GM21737 (cell line): ENCODE data around the gene RNF187.

Experiments
- ATAC-seq: cut with Tn5 transposase; IDR thresholded peaks from one replicate; pipeline ENCODE4 v1.9.1; 2021; ENCODE audit warnings: mild to moderate bottlenecking, moderate library complexity; ENCODE audit not compliant: unreplicated experiment

RNF187 gene

DNA sequence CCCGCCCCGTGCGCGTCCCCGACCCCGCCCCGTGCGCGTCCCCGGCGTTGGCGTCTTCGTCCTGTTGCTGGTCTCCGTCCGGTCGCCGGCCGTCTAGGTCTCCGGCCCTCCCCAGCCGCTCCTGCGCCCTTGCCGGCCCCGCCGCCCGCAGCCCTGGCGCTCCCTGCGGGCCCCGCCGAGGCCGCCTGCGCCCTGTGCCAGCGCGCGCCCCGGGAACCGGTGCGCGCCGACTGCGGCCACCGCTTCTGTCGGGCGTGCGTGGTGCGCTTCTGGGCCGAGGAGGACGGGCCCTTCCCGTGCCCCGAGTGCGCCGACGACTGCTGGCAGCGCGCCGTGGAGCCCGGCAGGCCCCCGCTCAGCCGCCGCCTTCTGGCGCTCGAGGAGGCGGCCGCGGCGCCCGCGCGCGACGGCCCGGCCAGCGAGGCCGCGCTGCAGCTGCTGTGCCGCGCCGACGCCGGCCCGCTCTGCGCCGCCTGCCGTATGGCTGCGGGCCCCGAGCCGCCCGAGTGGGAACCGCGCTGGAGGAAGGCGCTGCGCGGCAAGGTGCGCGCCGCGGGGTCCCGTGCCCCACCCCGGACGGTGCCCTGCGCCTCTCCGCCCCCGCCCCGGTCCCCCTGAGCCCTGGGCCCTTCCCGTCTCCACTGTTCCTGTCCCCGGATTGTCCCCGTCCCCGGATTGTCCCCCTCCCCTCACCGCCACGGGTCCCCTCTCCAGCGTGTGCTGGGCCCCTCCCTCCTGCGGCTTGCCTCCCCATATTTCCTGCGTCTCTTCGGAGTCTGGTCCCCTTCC is at the start of gene RNF187:
RNF187 (plus strand) TSS at position 47 of the 789 bp plus-strand sequence.
- peak; percentile 79 for ATAC-seq

DNA sequence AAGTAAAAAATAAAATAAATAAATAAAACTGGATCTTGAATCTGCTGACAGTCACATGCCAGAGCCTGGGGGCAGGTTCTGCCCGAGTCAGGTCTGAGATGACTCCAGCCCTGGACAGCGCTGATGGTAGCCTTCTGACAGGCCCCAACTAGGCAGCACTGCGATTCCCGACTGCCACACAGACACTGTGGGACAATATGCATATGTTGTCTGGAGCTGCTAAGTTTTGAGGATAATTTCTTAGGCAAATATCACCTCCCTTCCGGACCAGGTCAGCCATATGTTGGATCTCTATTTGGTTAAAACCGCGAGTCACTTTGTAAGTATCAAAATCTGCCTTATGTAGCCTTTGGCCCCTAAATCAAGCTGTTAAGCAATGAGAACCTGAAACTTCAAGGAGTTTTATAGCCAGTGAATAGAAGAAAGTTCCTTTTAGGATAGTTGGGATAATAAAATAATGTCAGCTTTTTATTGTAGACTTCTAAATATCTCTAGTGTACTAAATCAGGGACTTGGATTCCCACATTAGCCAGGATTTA is 49.7 kb upstream of the RNF187 start:
- ATAC-seq: no peak

DNA sequence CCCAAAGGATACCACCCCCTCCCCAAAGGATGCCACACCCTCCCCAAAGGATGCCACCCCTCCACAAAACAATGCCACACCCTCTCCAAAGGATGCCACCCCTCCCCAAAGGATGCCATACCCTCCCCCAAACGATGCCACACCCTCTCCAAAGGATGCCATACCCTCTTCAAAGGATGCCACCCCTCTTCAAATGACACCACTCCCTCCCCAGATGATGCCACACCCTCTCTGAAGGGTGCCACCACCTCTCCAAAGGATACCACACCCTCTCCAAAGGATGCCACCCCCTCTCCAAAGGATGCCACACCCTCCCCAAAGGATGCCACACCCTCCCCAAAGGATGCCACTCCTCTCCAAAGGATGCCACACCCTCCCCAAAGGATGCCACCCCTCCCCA is 48.9 kb upstream of the RNF187 start:
- no peak for ATAC-seq

DNA sequence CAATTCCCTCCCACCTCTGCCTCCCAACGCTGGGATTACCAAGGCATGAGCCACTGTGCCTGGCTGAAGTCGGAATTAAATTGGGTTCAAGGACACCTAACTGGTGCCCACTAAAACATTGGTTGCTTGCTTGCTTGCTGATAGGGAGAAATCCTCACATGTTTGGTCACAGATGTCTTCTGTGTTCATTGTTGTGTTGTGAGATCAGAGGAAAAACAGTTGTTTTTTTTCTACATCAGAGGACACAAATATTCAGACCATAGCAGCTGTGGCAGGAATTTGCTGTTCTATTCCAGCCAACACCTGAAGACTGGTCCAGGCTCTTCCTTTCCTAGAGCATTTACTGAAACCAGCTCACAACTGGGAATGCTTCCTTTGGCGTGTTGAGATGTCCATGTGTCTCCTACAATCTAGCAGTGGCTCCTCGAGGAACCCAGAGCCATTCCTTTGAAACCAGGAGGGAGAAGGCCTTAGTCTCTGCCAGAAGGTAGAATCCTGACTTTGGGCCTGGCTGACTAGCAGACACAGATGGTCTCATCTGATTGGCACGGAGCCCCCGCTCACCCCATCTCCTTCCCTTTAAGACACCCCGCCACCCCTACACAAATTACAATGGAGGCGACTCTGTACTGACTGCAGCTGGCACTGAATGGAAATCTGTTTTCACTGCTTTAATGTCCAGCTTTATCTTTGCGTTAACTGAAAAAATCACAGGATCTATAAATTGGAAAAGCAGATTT is 46.3 kb upstream of the RNF187 start:
- ATAC-seq: no peak

DNA sequence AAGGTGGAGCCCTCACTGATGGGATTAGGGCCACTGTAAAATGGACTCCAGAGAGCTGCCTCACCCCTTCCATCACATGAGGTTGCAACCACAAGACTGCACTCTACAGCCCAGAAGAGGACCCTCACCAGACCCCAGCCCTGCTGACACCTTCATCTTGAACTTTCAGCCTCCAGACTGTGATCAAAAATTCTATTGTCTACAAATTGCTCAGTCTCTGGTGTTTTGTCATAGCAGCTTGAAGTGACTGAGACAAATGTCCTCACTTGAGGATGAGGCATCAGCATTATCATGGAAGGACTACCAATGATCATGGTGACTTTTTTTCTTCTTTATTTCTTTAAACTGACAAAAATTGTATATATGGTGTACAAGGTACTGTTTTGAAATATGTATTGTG is 43.8 kb upstream of the RNF187 start:
- no peak for ATAC-seq

DNA sequence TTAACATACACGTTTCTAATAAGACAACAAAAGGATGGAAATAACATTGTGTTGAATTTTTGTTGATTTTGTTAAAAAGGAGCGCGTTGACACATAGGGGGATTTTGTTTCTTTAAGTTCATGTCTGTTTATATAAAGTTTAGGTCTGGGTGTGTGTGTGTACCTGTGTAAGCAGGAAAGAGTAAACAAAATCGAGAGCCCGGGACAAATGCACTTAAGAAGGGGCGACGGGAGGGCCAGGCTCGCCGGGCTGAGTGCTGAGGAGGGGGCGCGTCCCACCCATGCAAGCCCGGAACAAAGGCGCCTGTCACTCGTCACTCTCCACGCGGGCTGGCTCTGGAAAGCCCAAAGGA is 41.7 kb upstream of the RNF187 start:
- ATAC-seq: no peak

DNA sequence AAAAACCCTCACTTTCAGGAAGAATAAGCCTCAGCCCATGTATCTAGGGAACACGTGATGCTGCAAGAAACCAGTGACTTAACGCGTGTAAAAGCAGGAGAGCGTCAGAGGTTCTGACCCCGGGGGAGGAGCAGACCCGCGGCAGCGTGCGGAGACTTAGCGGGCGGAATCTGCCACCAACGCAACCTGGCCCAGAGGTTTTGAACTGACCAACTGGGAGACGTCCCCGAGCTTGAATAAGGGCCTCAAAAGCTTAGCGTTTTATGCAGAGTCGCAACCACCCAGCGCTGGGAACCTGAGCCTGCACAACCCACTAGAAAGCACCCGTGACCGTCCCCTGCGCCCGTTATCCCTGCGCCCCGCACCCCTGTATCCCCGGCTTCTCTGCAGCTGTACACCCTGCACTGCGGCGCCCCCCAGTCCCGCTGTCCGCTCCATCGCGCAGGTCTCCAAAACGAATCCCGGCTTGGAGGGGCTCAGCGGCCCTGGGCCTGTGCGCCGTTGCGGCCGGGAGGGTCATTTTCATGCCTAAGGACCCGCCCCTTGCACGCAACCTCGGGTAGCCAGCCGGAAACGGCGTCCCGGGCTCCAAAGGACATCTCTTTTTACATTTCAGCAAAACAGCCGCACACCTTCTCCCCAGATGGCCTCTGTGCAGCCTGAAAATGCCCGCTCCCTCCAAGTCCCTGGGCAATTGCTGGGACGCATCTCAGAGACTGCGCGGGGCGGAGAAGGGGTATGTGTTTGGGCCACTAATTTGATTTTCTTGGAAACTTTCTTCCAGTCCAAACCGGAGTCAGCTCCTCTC is 41.1 kb upstream of the RNF187 start:
- ATAC-seq: no peak

DNA sequence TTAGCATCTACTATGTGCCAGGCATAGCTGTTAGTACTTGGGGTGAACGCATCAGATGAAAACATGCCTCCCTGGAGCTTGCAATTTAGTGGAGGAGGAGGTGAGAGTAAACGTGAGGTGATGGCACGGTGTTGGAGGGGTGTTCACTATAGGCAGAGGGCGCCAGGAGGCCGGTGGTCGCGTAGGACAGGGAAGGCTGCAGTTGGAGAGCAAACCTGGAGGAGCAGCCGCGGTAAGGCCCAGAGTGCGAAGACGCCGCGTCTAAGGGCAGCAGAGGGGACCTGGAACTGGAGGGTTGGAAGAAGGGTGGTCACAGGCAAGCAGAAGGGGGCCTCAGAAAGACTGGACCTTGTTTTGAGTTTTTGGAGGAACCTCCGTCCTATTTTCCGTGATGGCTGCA is 40.3 kb upstream of the RNF187 start:
- ATAC-seq: no peak

DNA sequence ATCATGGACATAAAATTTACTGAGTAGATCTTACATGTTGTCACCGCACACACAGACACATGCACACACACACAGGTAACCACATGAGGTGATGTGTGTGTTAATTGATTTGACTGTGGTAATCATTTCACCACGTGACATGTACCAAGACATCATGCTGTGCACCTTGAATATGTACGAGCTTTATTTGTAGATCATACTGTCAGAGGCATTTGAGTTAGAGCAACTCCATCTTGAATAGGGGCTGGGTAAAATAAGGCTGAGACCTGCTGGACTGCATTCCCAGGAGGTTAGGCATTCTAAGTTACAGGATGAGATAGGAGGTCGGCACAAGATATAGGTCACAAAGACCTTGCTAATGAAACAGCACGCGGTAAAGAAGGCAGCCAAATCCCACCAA is 38.8 kb upstream of the RNF187 start:
- ATAC-seq: no peak

DNA sequence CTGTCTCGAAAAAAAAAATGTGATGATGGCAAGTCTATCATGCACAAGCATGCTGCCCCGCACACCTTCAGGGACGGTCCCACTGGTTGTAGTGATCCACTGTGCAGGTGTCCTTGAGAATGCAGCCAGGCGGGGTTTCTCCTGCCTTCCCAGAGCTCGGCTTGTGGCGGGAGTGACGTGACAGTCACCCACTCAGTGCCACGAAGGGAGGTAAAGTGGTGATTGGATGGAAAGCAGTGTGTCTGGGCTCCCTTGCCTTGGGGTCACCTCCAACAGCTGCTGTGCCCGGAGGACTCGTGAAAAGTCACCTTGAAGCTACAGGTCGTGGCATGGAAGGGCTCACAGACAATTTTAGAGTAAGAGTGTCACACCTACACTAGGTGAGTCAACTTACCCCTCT is 37.0 kb upstream of the RNF187 start:
- ATAC-seq: no peak

DNA sequence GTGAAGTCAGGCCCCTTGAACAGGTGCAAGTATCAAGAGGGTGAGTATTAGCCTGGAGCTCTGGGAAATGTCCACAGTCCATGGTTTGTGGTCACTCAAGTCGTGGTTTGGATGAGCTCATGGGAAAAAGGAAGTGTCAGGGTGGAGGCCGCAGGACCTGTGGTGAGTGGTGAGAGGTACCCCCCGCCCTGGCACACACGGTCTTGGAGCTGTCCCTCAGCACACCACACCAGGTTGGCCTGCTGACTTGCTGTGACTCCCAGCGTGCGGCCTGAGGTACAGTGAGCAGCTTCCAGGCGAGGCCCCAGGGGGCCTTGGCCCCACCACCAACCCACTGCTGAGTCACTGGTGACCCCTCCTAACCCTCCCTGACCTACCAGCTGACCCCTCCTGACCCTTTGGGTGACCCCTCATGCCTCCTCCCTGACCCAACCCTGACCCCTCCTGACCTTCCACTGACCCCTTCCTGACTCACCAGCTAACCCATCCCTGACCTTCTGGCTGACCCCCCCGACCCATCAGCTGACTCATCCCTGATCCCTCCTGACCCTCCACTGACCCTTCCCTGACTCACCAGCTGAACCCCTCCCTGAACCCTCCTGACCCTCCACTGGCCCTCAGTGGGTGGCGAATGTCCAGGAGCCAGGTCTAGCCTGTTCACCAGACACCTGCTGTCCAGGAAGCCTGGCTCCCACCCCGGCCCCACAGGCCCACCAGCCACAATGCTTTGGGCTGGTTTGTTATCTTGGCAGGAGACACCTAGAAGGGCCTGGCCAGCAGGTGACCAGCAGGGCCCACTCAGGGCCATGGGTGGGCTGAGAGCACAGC is 34.8 kb upstream of the RNF187 start:
- ATAC-seq: no peak

DNA sequence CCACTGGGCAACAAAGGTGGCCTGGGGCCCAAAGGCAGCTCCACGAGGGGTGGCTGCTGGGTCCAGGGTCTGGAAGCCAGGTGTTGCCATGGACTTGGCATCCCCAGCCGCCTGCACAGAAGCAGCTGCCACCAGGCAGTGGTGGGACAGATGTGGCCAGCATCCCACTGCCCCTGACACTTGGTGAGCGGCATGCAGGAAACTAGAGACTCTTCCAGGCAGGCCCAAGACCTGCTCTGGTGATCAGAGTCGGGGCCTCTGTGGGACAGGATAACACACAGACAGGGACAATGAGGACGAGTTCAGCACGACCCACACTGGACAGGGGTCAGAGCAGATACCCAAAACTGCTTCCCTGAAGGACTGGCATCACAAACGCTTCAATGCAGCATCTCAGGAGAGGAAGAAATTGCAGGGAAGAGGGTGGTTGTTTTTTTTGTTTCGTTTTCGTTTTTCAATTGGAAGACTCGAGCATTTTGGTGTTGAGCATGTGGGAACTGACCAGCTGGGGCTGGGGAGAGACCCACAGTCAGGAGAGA is 34.1 kb upstream of the RNF187 start:
- ATAC-seq: no peak

DNA sequence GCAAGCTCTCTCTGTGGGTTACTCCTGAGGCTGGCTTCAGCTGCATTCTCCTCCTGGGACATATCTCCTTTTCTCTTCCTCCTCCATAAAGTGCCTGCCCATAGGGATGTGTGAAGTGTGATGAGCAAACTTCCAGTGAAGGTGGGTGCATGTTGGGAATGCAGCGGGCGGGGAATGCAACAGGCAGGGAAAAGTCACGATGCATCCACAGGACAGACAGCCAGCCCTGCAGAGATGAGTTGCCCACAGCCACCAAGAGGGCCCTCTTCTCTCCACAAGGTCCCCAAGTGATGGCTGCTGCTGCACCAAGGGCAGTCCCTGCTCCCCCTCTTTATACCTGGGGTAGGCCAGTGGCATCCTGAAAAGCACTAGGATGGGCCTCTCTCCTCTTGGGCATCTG is 33.6 kb upstream of the RNF187 start:
- no peak for ATAC-seq

DNA sequence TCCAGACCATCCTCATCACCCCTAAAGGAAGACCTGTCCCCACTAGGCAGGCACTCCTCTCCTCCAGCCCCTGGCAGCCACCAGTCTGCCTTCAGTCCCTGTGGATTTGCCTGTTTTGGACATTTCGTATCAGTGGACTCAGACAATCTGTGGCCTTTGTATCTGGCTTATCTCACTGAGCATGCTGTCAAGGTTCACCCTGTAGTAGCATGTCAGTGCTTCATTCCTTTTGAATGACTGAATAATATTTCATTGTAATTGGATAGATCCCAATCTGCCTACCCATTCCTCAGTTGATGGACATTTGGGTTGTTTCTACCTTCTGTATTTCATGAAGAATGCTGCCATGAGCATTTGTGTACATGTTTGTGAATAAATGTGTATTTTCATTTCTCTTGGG is 32.9 kb upstream of the RNF187 start:
- no peak for ATAC-seq

DNA sequence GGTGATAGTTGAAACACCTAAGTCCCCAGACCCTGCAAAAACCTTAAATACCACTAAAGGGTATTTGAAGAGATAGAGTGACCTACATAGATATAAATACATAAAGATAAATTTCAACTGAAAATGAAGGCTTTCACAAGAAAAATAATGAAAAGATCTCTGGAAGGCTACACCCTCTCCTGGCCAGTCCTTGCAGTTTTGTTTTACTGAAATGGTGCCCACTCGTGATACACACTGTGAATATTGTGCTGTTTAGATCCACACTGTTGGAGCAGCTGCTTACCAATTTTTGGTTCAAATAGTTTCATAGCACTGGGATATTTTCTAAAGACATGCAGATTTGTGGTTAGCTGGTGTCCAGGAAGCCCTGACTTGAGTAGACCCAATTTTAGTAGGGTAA is 31.5 kb upstream of the RNF187 start:
- no peak for ATAC-seq

DNA sequence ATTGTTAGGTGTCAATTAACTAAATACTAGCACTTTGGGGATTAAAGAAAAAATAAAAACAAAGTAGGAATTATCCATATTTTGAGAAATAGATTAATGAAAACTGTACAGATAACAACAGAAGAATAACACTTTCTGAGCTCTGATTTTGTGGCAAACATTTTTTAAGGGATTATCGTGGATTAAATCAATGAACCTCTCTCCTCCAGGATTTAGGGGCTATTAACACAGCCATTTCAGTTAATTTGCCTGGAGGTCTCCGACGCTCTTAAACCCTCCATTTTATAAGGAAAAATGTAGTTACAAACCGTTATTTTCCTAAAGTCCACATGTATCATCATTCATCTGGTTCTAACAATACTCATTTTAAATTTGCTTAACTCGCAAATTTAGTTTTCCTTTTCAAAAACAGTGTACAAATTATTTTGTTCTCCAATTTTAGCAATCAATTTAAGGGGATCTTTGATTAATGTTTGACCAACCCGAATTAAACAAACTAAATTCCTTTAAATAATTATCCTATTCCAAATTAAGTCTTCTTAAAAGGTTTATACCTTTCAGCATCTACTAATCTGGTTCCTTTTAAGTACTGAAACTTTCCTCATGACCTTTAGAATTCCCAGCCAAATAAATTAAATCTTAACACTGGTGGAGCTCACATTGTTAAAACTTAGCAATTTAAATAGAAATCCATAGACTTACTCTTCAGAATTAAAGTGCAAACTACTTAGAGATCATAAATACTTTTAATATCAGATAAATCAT is 30.7 kb upstream of the RNF187 start:
- no peak for ATAC-seq

DNA sequence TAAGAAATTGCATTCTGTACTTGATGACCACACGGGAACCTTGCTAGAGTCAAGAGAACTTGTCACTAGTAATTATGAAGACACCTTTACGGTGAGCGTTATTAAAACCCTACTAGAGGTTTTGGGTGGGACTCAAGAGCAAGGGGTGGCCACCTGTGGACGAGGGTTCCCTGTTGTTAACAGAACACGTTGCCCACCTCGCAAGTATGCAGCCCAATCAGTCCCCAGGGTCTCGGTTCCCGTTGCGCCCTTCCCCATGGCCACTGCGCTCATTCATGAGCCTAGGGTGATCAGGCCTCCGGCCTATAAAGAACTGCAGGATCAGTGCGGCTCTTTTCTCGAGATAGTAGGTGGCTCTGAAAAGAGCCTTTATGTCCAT is 30.2 kb upstream of the RNF187 start:
- peak; percentile 15 for ATAC-seq

DNA sequence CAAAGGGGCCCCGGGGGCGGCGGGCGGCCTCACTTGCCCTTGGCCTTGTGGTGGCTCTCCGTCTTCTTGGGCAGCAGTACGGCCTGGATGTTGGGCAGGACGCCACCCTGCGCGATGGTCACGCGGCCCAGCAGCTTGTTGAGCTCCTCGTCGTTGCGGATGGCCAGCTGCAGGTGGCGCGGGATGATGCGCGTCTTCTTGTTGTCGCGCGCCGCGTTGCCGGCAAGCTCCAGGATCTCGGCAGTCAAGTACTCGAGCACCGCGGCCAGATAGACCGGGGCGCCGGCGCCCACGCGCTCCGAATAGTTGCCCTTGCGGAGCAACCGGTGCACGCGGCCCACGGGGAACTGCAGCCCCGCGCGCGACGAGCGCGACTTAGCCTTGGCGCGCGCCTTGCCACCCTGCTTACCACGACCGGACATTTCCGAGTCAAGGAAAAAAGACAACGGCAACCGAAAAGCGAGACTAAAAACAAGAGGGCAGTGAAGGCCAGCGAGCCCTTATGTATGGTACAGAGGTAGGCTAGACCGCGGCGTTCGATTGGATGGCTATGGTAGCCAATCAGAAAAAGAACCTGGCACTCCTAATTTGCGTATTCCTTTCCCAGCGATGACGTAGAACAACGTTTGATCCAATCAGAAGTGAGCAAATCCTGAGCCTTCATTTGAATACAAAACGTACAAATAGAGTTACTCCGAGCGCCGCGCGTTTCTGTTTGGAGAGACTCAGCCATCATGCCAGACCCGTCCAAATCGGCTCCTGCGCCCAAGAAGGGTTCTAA is 29.6 kb upstream of the RNF187 start:
- peak; percentile 80 for ATAC-seq
